Peyer's patch (tissue), 4 donors: Measurements from ENCODE around the gene MIEN1.

ENCODE experiments used
- POLR2A ChIP-seq, 2 donors: fragments of 450-650 bp; IDR thresholded peaks; one replicate each; pipeline ENCODE4 v1.5.1; 2017; ENCODE audit warnings: antibody characterized with exemption in 2 of 2, mild to moderate bottlenecking in 2 of 2, moderate library complexity in 2 of 2
- TF ChIP-seq, protein P1 (sequence below), 6 experiments: fragments of 450-650 bp in 4 of 6; fragments of 200-600 bp in 2 of 6; sonication (generic) in 1 of 6; IDR thresholded peaks; one replicate each; pipeline ENCODE4 v1.5.1; 2017 to 2019; ENCODE audit warnings: antibody characterized with exemption in 6 of 6, mild to moderate bottlenecking in 3 of 6, moderate library complexity in 1 of 6

DNA sequence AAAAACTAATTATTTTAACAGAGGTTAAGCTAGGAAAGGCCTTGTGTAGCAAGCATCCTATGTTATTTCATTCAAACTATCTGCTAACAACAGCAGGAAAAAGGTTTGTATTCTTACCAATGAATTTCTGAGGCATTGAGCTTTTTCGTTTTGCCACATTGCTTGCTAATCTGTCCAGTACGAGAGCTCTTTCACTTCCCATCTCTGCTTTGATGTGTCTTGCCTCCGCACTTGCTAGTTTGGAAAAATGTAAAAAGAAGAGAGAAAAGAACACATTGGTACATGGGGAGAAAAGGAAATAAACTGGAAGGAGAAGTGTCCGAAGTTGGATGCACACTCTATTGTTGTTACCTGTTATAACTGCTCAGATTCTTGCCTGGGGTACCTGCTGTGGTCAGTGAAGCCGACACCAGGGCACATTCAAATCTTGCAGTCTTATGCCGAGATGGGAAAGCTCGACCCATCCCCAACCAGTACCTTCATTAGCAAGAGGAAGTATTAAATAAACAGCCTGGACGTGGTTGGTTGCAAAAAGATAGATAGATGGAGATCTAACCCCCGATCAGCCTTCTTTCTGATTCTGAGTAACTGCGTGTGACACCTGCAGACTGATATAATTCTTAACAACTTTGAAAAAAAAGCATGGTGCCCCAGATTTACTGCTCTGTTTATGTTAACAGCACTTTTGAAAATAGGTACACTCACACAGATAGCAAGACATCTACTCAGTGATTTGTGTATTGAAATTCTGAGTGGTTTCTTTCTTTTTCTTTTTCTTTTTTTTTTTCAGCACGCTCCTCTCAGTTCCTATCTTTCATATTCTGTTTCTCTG is 47.4 kb upstream of the MIEN1 start:
- TF ChIP-seq, protein P1, sequence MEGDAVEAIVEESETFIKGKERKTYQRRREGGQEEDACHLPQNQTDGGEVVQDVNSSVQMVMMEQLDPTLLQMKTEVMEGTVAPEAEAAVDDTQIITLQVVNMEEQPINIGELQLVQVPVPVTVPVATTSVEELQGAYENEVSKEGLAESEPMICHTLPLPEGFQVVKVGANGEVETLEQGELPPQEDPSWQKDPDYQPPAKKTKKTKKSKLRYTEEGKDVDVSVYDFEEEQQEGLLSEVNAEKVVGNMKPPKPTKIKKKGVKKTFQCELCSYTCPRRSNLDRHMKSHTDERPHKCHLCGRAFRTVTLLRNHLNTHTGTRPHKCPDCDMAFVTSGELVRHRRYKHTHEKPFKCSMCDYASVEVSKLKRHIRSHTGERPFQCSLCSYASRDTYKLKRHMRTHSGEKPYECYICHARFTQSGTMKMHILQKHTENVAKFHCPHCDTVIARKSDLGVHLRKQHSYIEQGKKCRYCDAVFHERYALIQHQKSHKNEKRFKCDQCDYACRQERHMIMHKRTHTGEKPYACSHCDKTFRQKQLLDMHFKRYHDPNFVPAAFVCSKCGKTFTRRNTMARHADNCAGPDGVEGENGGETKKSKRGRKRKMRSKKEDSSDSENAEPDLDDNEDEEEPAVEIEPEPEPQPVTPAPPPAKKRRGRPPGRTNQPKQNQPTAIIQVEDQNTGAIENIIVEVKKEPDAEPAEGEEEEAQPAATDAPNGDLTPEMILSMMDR (IDR thresholded peaks at IDR 0.05), result no peak
- no peak for TF ChIP-seq POLR2A (IDR thresholded peaks at IDR 0.05)
